Measurements from ENCODE around the gene DYSF.

Gene DYSF

DNA sequence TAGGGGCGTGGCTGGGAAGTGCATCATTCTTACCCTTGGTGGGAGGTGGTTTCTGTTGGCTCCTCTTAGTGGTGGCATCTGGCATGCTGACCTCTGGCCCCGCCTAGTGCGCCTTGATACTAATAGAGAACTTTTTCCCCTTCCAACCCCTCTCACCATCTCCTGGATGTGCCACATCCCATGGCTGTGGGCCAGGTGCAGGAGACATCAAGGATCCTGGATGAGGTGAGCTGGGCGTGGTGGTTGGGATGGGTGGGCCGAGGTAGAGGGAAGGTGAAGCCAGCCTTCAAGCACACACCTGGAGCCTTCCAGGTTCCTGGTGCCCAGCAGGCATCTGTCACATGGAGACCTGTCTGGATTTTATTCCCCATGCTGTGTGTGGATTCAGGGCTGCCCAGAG, 149.2 kb downstream of the DYSF start:
- H3K4ac ChIP-seq (ENCODE audit: low read length) = no peak overlapping the region
- H3K27me3 ChIP-seq (ENCODE audit: control insufficient read depth in 3 of 3, insufficient read depth in 3 of 3, low read depth in 1 of 3, low read length in 3 of 3) = peaks cover 0 to 9% (median 0%) of the 10 kb centered on the region in 3 experiments
- H3K9me3 ChIP-seq (replicated peaks in 1 of 2; ENCODE audit: control insufficient read depth in 2 of 2, insufficient read depth in 1 of 2, low read depth in 1 of 2, low read length in 2 of 2) = no peaks in the 10 kb centered on the region
- H3K14ac ChIP-seq (ENCODE audit: low read length) = no peak overlapping the region
- H3K9ac ChIP-seq (ENCODE audit: low read depth, low read length, poor library complexity) = no peak overlapping the region
- no peaks in the 10 kb centered on the region for H3K36me3 ChIP-seq (replicated peaks in 1 of 2; ENCODE audit: control insufficient read depth in 2 of 2, insufficient read depth in 2 of 2, low read length in 2 of 2)
- H3K4me2 ChIP-seq (ENCODE audit: insufficient read depth, low read length, poor library complexity, severe bottlenecking) = no peak overlapping the region
- no peak overlapping the region for H2BK15ac ChIP-seq (ENCODE audit: low read length)
- H2AK5ac ChIP-seq (ENCODE audit: low read depth, low read length) = peak overlapping the region; percentile 21
- no peak overlapping the region for H3K4me3 ChIP-seq (ENCODE audit: low read length in 2 of 2)
- no peak for DNase-seq (ENCODE audit: low spot score)
- H2BK12ac ChIP-seq (ENCODE audit: low read length) = no peak overlapping the region
- H3K27ac ChIP-seq (replicated peaks; ENCODE audit: low read length) = no peak overlapping the region
- no peak overlapping the region for H3K23ac ChIP-seq (ENCODE audit: low read depth, low read length, poor library complexity)
- peaks cover 3 to 21% of the 10 kb centered on the region in 2 donors for H3K4me1 ChIP-seq (ENCODE audit: control insufficient read depth in 2 of 2, insufficient read depth in 1 of 2, low read depth in 1 of 2, low read length in 2 of 2)
- H4K91ac ChIP-seq (ENCODE audit: low read depth, low read length, poor library complexity) = no peak overlapping the region
- H2AFZ ChIP-seq (ENCODE audit: low read length) = no peak overlapping the region
- no peak overlapping the region for H2BK120ac ChIP-seq (ENCODE audit: low read depth, low read length)
- no peaks in the 10 kb centered on the region for H3K79me1 ChIP-seq (ENCODE audit: low read depth, low read length)
- no peak overlapping the region for H2BK5ac ChIP-seq (ENCODE audit: low read length)
- no peak overlapping the region for H4K8ac ChIP-seq (ENCODE audit: low read depth, low read length)
- no CpG with 5 or more reads among the region's 5 CpGs for WGBS, 2 donors (ENCODE audit: extremely low coverage in 2 of 2, insufficient read length in 2 of 2, insufficient replicate concordance in 1 of 2)
- no peak overlapping the region for H3K18ac ChIP-seq (ENCODE audit: low read length)

DNA sequence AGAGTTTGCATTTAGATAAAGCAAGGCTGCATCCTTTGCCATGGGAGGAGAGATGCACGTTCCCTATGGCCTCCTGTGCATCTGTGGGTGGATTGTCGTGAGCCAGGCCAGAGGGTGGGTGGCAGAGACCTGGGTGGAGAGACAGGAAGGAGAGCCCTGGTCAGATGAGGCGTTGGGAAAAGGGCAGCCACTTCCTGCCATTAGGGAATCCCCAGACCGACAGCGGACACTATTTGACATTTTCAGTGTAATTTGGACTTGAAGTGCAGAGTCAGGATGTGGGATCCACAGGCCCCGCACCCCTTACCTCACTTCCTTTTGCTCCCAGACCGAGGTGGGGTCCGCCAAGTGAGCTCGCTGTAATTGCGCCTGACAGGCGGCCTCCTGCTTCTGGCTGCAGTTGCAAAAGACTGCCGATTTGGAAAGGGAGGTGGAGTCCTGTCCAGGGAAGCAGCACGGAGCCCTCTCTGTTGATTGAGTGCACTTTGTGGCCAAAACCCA, 150.0 kb downstream of the DYSF start:
- Histone ChIP-seq H3K79me1 (ENCODE audit: low read depth, low read length) (no peaks in the 10 kb centered on the region), H3K36me3 (replicated peaks in 1 of 2; ENCODE audit: control insufficient read depth in 2 of 2, insufficient read depth in 2 of 2, low read length in 2 of 2) (no peaks in the 10 kb centered on the region), H2BK12ac (ENCODE audit: low read length) (peak overlapping the region; percentile 36), H4K8ac (ENCODE audit: low read depth, low read length) (no peak overlapping the region), H3K18ac (ENCODE audit: low read length) (peak overlapping the region; percentile 31), H2AFZ (ENCODE audit: low read length) (no peak overlapping the region), H2BK15ac (ENCODE audit: low read length) (peak overlapping the region; percentile 11), H3K27me3 (ENCODE audit: control insufficient read depth in 3 of 3, insufficient read depth in 3 of 3, low read depth in 1 of 3, low read length in 3 of 3) (peaks cover 0 to 9% (median 0%) of the 10 kb centered on the region in 3 experiments), H3K4me1 (ENCODE audit: control insufficient read depth in 2 of 2, insufficient read depth in 1 of 2, low read depth in 1 of 2, low read length in 2 of 2) (peaks cover 3 to 21% of the 10 kb centered on the region in 2 donors), H3K9me3 (replicated peaks in 1 of 2; ENCODE audit: control insufficient read depth in 2 of 2, insufficient read depth in 1 of 2, low read depth in 1 of 2, low read length in 2 of 2) (no peaks in the 10 kb centered on the region), H3K23ac (ENCODE audit: low read depth, low read length, poor library complexity) (no peak overlapping the region), H2BK5ac (ENCODE audit: low read length) (no peak overlapping the region), H3K27ac (replicated peaks; ENCODE audit: low read length) (no peak overlapping the region), H3K9ac (ENCODE audit: low read depth, low read length, poor library complexity) (no peak overlapping the region), H2BK120ac (ENCODE audit: low read depth, low read length) (no peak overlapping the region), H3K4me2 (ENCODE audit: insufficient read depth, low read length, poor library complexity, severe bottlenecking) (no peak overlapping the region), H3K14ac (ENCODE audit: low read length) (no peak overlapping the region), H3K4me3 (ENCODE audit: low read length in 2 of 2) (no peak overlapping the region), H3K4ac (ENCODE audit: low read length) (no peak overlapping the region), H2AK5ac (ENCODE audit: low read depth, low read length) (peak overlapping the region; percentile 17), H4K91ac (ENCODE audit: low read depth, low read length, poor library complexity) (no peak overlapping the region)
- no CpG with 5 or more reads among the region's 13 CpGs for WGBS, 2 donors (ENCODE audit: extremely low coverage in 2 of 2, insufficient read length in 2 of 2, insufficient replicate concordance in 1 of 2)
- DNase-seq (ENCODE audit: low spot score) = no peak

DNA sequence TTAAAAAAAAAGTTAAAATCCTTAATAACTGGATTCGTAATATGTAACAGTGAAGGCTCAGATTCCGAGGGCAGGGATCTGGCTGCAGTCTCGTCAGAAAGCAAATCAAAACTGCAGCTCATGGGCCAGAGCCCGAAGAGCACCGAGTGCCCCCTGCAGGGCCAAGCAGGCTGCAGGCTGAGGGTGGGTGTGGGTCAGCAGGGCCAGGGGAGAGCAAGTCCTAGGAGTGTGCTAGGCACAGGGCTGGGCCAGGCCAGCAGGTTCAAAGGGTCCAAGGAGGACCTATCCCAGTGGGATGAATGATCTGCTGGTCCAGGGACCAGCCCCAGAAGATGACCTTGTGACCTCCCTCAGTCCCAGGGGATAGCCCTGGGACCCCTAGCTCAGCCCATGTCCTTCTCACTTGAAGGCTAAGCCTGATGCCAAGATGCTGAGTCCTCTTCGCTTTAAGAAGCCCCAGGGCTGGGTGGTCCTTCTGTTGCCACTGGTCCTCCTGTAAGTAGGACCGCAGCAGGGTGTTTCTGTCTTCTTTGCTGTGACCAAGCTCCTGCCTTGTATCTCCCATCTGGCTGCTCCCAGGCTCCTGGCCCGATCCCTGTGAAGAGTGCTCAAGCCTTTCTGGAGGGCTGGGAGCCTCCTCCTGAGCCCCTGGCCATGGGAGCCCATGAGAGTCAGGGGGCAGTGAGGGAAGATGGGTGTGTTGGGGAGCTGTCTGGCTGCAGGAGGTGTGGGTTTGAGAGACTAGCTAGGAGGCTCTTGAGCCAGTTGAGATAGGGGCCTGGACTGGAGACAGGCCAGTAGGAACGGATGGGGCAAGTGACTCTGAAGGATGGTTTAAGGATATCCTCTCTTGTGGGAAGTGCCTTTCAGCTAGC, 150.7 kb downstream of the DYSF start:
- Histone ChIP-seq H4K91ac (ENCODE audit: low read depth, low read length, poor library complexity) (no peak overlapping the region), H3K4ac (ENCODE audit: low read length) (no peak overlapping the region), H2AFZ (ENCODE audit: low read length) (no peak overlapping the region), H2AK5ac (ENCODE audit: low read depth, low read length) (peak overlapping the region; percentile 22), H3K18ac (ENCODE audit: low read length) (peak overlapping the region; percentile 67), H3K4me1 (ENCODE audit: control insufficient read depth in 2 of 2, insufficient read depth in 1 of 2, low read depth in 1 of 2, low read length in 2 of 2) (peaks cover 3 to 21% of the 10 kb centered on the region in 2 donors), H2BK15ac (ENCODE audit: low read length) (no peak overlapping the region), H3K23ac (ENCODE audit: low read depth, low read length, poor library complexity) (no peak overlapping the region), H3K14ac (ENCODE audit: low read length) (no peak overlapping the region), H3K9me3 (replicated peaks in 1 of 2; ENCODE audit: control insufficient read depth in 2 of 2, insufficient read depth in 1 of 2, low read depth in 1 of 2, low read length in 2 of 2) (no peaks in the 10 kb centered on the region), H3K27ac (replicated peaks; ENCODE audit: low read length) (no peak overlapping the region), H2BK5ac (ENCODE audit: low read length) (no peak overlapping the region), H2BK12ac (ENCODE audit: low read length) (no peak overlapping the region), H3K9ac (ENCODE audit: low read depth, low read length, poor library complexity) (peak overlapping the region; percentile 18), H3K36me3 (replicated peaks in 1 of 2; ENCODE audit: control insufficient read depth in 2 of 2, insufficient read depth in 2 of 2, low read length in 2 of 2) (no peaks in the 10 kb centered on the region), H3K79me1 (ENCODE audit: low read depth, low read length) (no peaks in the 10 kb centered on the region), H3K4me3 (ENCODE audit: low read length in 2 of 2) (no peak overlapping the region), H3K27me3 (ENCODE audit: control insufficient read depth in 3 of 3, insufficient read depth in 3 of 3, low read depth in 1 of 3, low read length in 3 of 3) (peaks cover 0 to 9% (median 0%) of the 10 kb centered on the region in 3 experiments), H3K4me2 (ENCODE audit: insufficient read depth, low read length, poor library complexity, severe bottlenecking) (no peak overlapping the region), H4K8ac (ENCODE audit: low read depth, low read length) (no peak overlapping the region), H2BK120ac (ENCODE audit: low read depth, low read length) (no peak overlapping the region)
- no CpG with 5 or more reads among the region's 9 CpGs for WGBS, 2 donors (ENCODE audit: extremely low coverage in 2 of 2, insufficient read length in 2 of 2, insufficient replicate concordance in 1 of 2)
- no peak for DNase-seq (ENCODE audit: low spot score)

DNA sequence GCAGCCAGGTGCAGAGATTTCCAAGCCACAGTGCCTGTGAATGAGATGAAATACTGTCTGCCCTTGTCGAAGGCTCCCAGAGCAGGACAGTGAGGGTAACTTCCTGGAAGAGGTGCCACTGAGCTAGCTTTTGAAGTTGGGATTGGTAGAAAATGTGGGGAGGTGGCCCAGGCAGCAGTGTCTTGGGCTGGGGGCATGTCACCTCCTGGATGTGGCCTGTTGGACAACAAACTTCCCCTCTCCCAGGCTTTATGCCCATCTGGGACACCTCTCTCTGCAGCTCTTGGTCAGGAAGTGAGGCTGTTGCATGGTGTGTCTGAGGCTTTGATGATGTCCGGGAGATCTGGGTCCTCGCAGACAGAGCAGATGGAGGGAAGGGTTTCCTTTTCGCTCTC, 151.4 kb downstream of the DYSF start:
- Histone ChIP-seq H3K14ac (ENCODE audit: low read length) (no peak overlapping the region), H3K23ac (ENCODE audit: low read depth, low read length, poor library complexity) (no peak overlapping the region), H3K9me3 (replicated peaks in 1 of 2; ENCODE audit: control insufficient read depth in 2 of 2, insufficient read depth in 1 of 2, low read depth in 1 of 2, low read length in 2 of 2) (no peaks in the 10 kb centered on the region), H2BK15ac (ENCODE audit: low read length) (no peak overlapping the region), H2AFZ (ENCODE audit: low read length) (peak overlapping the region; percentile 73), H3K4ac (ENCODE audit: low read length) (no peak overlapping the region), H2BK5ac (ENCODE audit: low read length) (no peak overlapping the region), H3K79me1 (ENCODE audit: low read depth, low read length) (no peaks in the 10 kb centered on the region), H3K4me2 (ENCODE audit: insufficient read depth, low read length, poor library complexity, severe bottlenecking) (peak overlapping the region; percentile 22), H3K9ac (ENCODE audit: low read depth, low read length, poor library complexity) (no peak overlapping the region), H4K8ac (ENCODE audit: low read depth, low read length) (no peak overlapping the region), H3K18ac (ENCODE audit: low read length) (peak overlapping the region; percentile 67), H3K27ac (replicated peaks; ENCODE audit: low read length) (no peak overlapping the region), H3K4me1 (ENCODE audit: control insufficient read depth in 2 of 2, insufficient read depth in 1 of 2, low read depth in 1 of 2, low read length in 2 of 2) (peaks cover 3 to 21% of the 10 kb centered on the region in 2 donors), H2BK120ac (ENCODE audit: low read depth, low read length) (no peak overlapping the region), H3K4me3 (ENCODE audit: low read length in 2 of 2) (no peak overlapping the region), H3K27me3 (ENCODE audit: control insufficient read depth in 3 of 3, insufficient read depth in 3 of 3, low read depth in 1 of 3, low read length in 3 of 3) (peaks cover 0 to 8% (median 0%) of the 10 kb centered on the region in 3 experiments), H2AK5ac (ENCODE audit: low read depth, low read length) (no peak overlapping the region), H4K91ac (ENCODE audit: low read depth, low read length, poor library complexity) (no peak overlapping the region), H2BK12ac (ENCODE audit: low read length) (no peak overlapping the region), H3K36me3 (replicated peaks in 1 of 2; ENCODE audit: control insufficient read depth in 2 of 2, insufficient read depth in 2 of 2, low read length in 2 of 2) (no peaks in the 10 kb centered on the region)
- no peak for DNase-seq (ENCODE audit: low spot score)
- no CpG with 5 or more reads among the region's 4 CpGs for WGBS, 2 donors (ENCODE audit: extremely low coverage in 2 of 2, insufficient read length in 2 of 2, insufficient replicate concordance in 1 of 2)
